Esophagus squamous epithelium (tissue), 5 donors: Measurements from ENCODE around the gene DNAJB1. TPM values are rescaled to one million over a fixed set of nuclear protein-coding genes. Genes with fewer than 3 reads are reported as not detected.

Source experiments
- DNase-seq: peaks from one replicate; lab custom pipeline; 2025; lab: John Stamatoyannopoulos, UW
- H3K27ac ChIP-seq, 4 donors: fragments of 200-600 bp; sonication (generic); one replicate each; pipeline ENCODE4 v1.5.1; 2016 to 2019; ENCODE audit warnings: mild to moderate bottlenecking in 1 of 4
- H3K27me3 ChIP-seq, 4 donors: fragments of 200-600 bp; sonication (generic); 1 replicate in 3 of 4; 2 replicates in 1 of 4; pipeline versions ENCODE4 v1.5.1 to v1.6.0; 2017 to 2021; ENCODE audit warnings: antibody characterized with exemption in 1 of 4
- H3K36me3 ChIP-seq, 3 donors: fragments of 200-600 bp; sonication (generic); one replicate each; pipeline ENCODE4 v1.5.1; 2016 to 2019
- H3K4me1 ChIP-seq, 3 donors: fragments of 200-600 bp; sonication (generic); one replicate each; pipeline ENCODE4 v1.5.1; 2017 to 2019
- H3K4me3 ChIP-seq, 4 donors: fragments of 200-600 bp; sonication (generic); 1 replicate in 3 of 4; 2 replicates in 1 of 4; pipeline ENCODE4 v1.5.1; 2016 to 2019; ENCODE audit warnings: mild to moderate bottlenecking in 2 of 4, moderate library complexity in 1 of 4
- H3K9me3 ChIP-seq, 3 donors: fragments of 200-600 bp; sonication (generic); one replicate each; pipeline ENCODE4 v1.5.1; 2016 to 2019
- POLR2A ChIP-seq, 4 donors: fragments of 450-650 bp; IDR thresholded peaks; one replicate each; pipeline ENCODE4 v1.6.1; 2017; ENCODE audit warnings: antibody characterized with exemption in 4 of 4, mild to moderate bottlenecking in 4 of 4, moderate library complexity in 3 of 4
- WGBS, 2 donors: methylation state at CpG; one replicate each; pipeline ENCODE4 v1.1.5; 2018; 5-methylcytosine and 5-hydroxymethylcytosine counted together
- intact Hi-C: fragments of 100-400 bp; cut with DNase I; formaldehyde crosslinking; loops from one replicate; pipeline ENCODE4 v1.15.0; 2022
- total RNA-seq, 4 donors: library from RNA; depleted of rRNA; stranded (reverse); fragments of >200 nt; gene quantifications; one replicate each; pipeline ENCODE4 v1.1.0, GENCODE V29; 2016
- TF ChIP-seq, protein P1 (sequence below), 6 experiments: fragments of 450-650 bp in 4 of 6; fragments of 200-600 bp in 2 of 6; sonication (generic) in 2 of 6; IDR thresholded peaks; one replicate each; pipeline ENCODE4 v1.5.1; 2016 to 2019; ENCODE audit warnings: antibody characterized with exemption in 6 of 6, mild to moderate bottlenecking in 4 of 6, moderate library complexity in 4 of 6
- donor health status: DM: yes; HTN: yes; CAD: no.

Gene DNAJB1
- total RNA-seq, 4 donors from 2014 or later = 182 to 294 (median 224) TPM

- peaks cover 0 to 13% (median 0%) of the 10 kb centered on the region in 4 donors for H3K27me3 ChIP-seq
These were observed 38.8 kb downstream of the DNAJB1 start for GRCh38 chr19:14479309-14479974.

DNA sequence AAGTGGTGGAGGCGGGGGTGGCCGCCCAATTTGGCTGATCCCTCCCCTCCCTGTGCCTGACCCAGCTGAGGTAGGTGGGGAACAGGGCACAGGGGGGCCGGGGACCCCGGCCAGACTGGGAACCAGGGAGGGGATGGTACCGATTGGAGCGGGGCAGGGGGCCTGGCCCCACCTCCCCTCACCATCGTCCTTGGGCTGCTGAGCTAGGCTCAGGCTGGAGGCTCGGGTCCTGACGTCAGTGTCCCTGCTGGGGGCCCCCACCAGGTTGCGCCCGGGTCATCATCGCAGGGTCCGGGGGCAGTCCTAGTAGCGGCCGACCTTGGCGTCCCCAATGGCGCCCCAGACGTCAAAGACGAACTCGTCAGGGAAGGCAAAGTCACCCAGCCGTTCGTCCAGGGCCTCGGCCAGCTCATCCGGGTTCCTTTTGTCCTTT, 40.1 kb downstream of the DNAJB1 start:
- WGBS, 2 donors = 81 to 90% methylated on average over 14 to 18 of the region's 24 CpGs
- Histone ChIP-seq H3K27me3 (peaks cover 0 to 27% (median 0%) of the 10 kb centered on the region in 4 donors), H3K4me3 (no peak overlapping the region), H3K9me3 (no peaks in the 10 kb centered on the region), H3K27ac (peak overlapping the region in 3 of 4 donors; percentile 70 to 77 (median 71)), H3K4me1 (peaks cover 24 to 68% (median 40%) of the 10 kb centered on the region in 3 donors), H3K36me3 (peaks cover 6 to 62% (median 33%) of the 10 kb centered on the region in 3 donors)
- no peak for DNase-seq
- intact Hi-C loops = no loop called here
- TF ChIP-seq POLR2A (IDR thresholded peaks at IDR 0.05) = no peak
- TF ChIP-seq, protein P1, sequence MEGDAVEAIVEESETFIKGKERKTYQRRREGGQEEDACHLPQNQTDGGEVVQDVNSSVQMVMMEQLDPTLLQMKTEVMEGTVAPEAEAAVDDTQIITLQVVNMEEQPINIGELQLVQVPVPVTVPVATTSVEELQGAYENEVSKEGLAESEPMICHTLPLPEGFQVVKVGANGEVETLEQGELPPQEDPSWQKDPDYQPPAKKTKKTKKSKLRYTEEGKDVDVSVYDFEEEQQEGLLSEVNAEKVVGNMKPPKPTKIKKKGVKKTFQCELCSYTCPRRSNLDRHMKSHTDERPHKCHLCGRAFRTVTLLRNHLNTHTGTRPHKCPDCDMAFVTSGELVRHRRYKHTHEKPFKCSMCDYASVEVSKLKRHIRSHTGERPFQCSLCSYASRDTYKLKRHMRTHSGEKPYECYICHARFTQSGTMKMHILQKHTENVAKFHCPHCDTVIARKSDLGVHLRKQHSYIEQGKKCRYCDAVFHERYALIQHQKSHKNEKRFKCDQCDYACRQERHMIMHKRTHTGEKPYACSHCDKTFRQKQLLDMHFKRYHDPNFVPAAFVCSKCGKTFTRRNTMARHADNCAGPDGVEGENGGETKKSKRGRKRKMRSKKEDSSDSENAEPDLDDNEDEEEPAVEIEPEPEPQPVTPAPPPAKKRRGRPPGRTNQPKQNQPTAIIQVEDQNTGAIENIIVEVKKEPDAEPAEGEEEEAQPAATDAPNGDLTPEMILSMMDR (IDR thresholded peaks at IDR 0.05) = no peak

More at GRCh38 chr19:14479309-14479974, 38.8 kb downstream of the DNAJB1 start:
- no peak for DNase-seq
- Histone ChIP-seq H3K4me1 (peaks cover 24 to 55% (median 28%) of the 10 kb centered on the region in 3 donors), H3K9me3 (no peaks in the 10 kb centered on the region), H3K36me3 (peaks cover 6 to 75% (median 33%) of the 10 kb centered on the region in 3 donors), H3K27ac (peak overlapping the region in 1 of 4 donors; percentile 21), H3K4me3 (no peak overlapping the region)
- TF ChIP-seq, protein P1 (IDR thresholded peaks at IDR 0.05) = no peak
- TF ChIP-seq POLR2A (IDR thresholded peaks at IDR 0.05) = no peak
- intact Hi-C loops = no loop called here
- 79 to 84% methylated on average over 12 of the region's 14 CpGs for WGBS, 2 donors

GRCh38 chr19:14477418-14478112, 40.6 kb downstream of the DNAJB1 start:
- Histone ChIP-seq H3K9me3 (no peaks in the 10 kb centered on the region), H3K4me1 (peaks cover 27 to 74% (median 45%) of the 10 kb centered on the region in 3 donors), H3K27ac (peak overlapping the region; percentile 22 to 77 (median 70)), H3K4me3 (peak overlapping the region in 1 of 4 donors; percentile 42), H3K27me3 (peaks cover 0 to 32% (median 0%) of the 10 kb centered on the region in 4 donors), H3K36me3 (peaks cover 6 to 57% (median 30%) of the 10 kb centered on the region in 3 donors)
- no peak for DNase-seq
- WGBS, 2 donors = 52 to 73% methylated on average over 4 to 5 of the region's 10 CpGs
- intact Hi-C loops = no loop called here
- no peak for TF ChIP-seq POLR2A (IDR thresholded peaks at IDR 0.05)
- TF ChIP-seq, protein P1 (IDR thresholded peaks at IDR 0.05) = no peak

- H3K36me3 ChIP-seq = peaks cover 6 to 49% (median 23%) of the 10 kb centered on the region in 3 donors
- intact Hi-C loops = no loop called here
- H3K27ac ChIP-seq = peak overlapping the region; percentile 22 to 77 (median 70)
- peak overlapping the region in 2 of 4 donors; percentile 13 to 42 for H3K4me3 ChIP-seq
- H3K27me3 ChIP-seq = peaks cover 0 to 36% (median 0%) of the 10 kb centered on the region in 4 donors
- peaks cover 35 to 81% (median 50%) of the 10 kb centered on the region in 3 donors for H3K4me1 ChIP-seq
- no peak for TF ChIP-seq POLR2A (IDR thresholded peaks at IDR 0.05)
- TF ChIP-seq, protein P1 (IDR thresholded peaks at IDR 0.05) = no peak
- H3K9me3 ChIP-seq = no peaks in the 10 kb centered on the region
- DNase-seq = no peak
- WGBS, 2 donors = 22 to 26% methylated on average over 19 to 22 of the region's 26 CpGs
These were observed 41.4 kb downstream of the DNAJB1 start for GRCh38 chr19:14476673-14477401.
